K562 (cell line): ENCODE data around the gene ERAL1.

Experiments
- IRF2 ChIP-seq: sonication (generic); formaldehyde crosslinking; IDR thresholded peaks from 2 replicates; pipeline ENCODE4 v1.8.1; 2022; ENCODE audit warnings: mild to moderate bottlenecking, missing genetic modification reagents
- JUN ChIP-seq, 2 experiments: sonication (generic) in 1 of 2; formaldehyde crosslinking in 1 of 2; IDR thresholded peaks; 2 replicates each; pipeline versions ENCODE4 v1.6.1 to v1.8.0; 2012 to 2022; ENCODE audit warnings: borderline replicate concordance in 2 of 2, mild to moderate bottlenecking in 2 of 2, improper control_type of control experiment in 1 of 2, low read depth in 1 of 2, low read length in 1 of 2, missing genetic modification reagents in 1 of 2
- JUNB ChIP-seq: fragments of 450-650 bp; formaldehyde crosslinking; conservative IDR thresholded peaks from 2 replicates; pipeline ENCODE4 v1.4.0; 2020; ENCODE audit warnings: mild to moderate bottlenecking
- MAFK ChIP-seq: IDR thresholded peaks from 2 replicates; pipeline ENCODE4 v1.6.1; 2011; ENCODE audit warnings: low read length, improper control_type of control experiment
- MTA3 ChIP-seq: fragments of 450-650 bp; formaldehyde crosslinking; IDR thresholded peaks from 2 replicates; pipeline ENCODE4 v1.6.1; 2017; ENCODE audit warnings: mild to moderate bottlenecking, borderline replicate concordance
- NR2C2 ChIP-seq, 2 experiments: fragments of 200-800 bp in 1 of 2; sonication (Bioruptor generic) in 1 of 2; sonication (generic) in 1 of 2; formaldehyde crosslinking in 1 of 2; IDR thresholded peaks; 2 replicates each; pipeline versions ENCODE4 v1.6.1 to v1.8.0; 2016 to 2022; ENCODE audit warnings: mild to moderate bottlenecking in 1 of 2, missing compliant biosample characterization in 1 of 2, missing genetic modification characterization in 1 of 2, missing genetic modification reagents in 1 of 2
- RFX5 ChIP-seq: IDR thresholded peaks from 2 replicates; pipeline ENCODE4 v1.6.1; 2011; ENCODE audit warnings: low read depth, mild to moderate bottlenecking, improper control_type of control experiment, low read length
- SREBF2 ChIP-seq: sonication (generic); formaldehyde crosslinking; IDR thresholded peaks from 2 replicates; pipeline ENCODE4 v1.4.0; 2020; ENCODE audit warnings: mild to moderate bottlenecking, missing genetic modification reagents
- TCF3 ChIP-seq: sonication (generic); formaldehyde crosslinking; IDR thresholded peaks from 2 replicates; pipeline ENCODE4 v1.4.0; 2020; ENCODE audit warnings: mild to moderate bottlenecking, missing genetic modification reagents
- ZFP36 ChIP-seq: fragments of 150-350 bp; IDR thresholded peaks from 2 replicates; pipeline ENCODE4 v1.6.1; 2018; ENCODE audit warnings: low read length, low read depth; ENCODE audit not compliant: partially characterized antibody
- ZNF696 ChIP-seq: fragments of 250-450 bp; sonication (Bioruptor Pico); conservative IDR thresholded peaks from 2 replicates; pipeline ENCODE4 v1.4.0; 2020; ENCODE audit warnings: mild to moderate bottlenecking, moderate library complexity
- TF ChIP-seq, protein P1 (sequence below), 3 experiments: IDR thresholded peaks in 2 of 3; conservative IDR thresholded peaks in 1 of 3; 2 replicates each; pipeline ENCODE4 v1.5.1; 2011 to 2012; ENCODE audit warnings: low read length in 3 of 3, mild to moderate bottlenecking in 3 of 3, control low read depth in 2 of 3, improper control_type of control experiment in 1 of 3, inconsistent platforms in 1 of 3, low read depth in 1 of 3, mixed read lengths in 1 of 3, moderate library complexity in 1 of 3; ENCODE audit not compliant: insufficient read depth in 2 of 3

- TF ChIP-seq MTA3 (no peak), TCF3 (CRISPR knock-in tag) (no peak), MAFK (no peak), JUNB (CRISPR knock-in tag) (no peak), ZNF696 (no peak), RFX5 (no peak), ZFP36 (no peak), IRF2 (CRISPR knock-in tag) (no peak), SREBF2 (CRISPR knock-in tag) (no peak), JUN (IDR thresholded peaks at IDR 0.05; ENCODE audit: borderline replicate concordance, low read depth, low read length) (no peak), JUN (CRISPR knock-in tag; IDR thresholded peaks at IDR 0.05; ENCODE audit: borderline replicate concordance) (no peak), NR2C2 (CRISPR knock-in tag; IDR thresholded peaks at IDR 0.05) (no peak), NR2C2 (tag; IDR thresholded peaks at IDR 0.05) (no peak)
- TF ChIP-seq, protein P1, sequence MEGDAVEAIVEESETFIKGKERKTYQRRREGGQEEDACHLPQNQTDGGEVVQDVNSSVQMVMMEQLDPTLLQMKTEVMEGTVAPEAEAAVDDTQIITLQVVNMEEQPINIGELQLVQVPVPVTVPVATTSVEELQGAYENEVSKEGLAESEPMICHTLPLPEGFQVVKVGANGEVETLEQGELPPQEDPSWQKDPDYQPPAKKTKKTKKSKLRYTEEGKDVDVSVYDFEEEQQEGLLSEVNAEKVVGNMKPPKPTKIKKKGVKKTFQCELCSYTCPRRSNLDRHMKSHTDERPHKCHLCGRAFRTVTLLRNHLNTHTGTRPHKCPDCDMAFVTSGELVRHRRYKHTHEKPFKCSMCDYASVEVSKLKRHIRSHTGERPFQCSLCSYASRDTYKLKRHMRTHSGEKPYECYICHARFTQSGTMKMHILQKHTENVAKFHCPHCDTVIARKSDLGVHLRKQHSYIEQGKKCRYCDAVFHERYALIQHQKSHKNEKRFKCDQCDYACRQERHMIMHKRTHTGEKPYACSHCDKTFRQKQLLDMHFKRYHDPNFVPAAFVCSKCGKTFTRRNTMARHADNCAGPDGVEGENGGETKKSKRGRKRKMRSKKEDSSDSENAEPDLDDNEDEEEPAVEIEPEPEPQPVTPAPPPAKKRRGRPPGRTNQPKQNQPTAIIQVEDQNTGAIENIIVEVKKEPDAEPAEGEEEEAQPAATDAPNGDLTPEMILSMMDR (IDR thresholded peaks at IDR 0.05 in 2 of 3, conservative IDR thresholded peaks at IDR 0.05 in 1 of 3; ENCODE audit: insufficient read depth in 2 of 3, low read depth in 1 of 3, low read length in 3 of 3), result no peak
These were observed 44.4 kb upstream of the ERAL1 start for GRCh38 chr17:28810437-28810836.
